ACHN (cell line): ENCODE data around the gene RGPD3.
"Not testable (repeated sequence)": the region's sequence is repeated elsewhere in the genome, so short reads cannot be mapped to it uniquely, and the experiment has no call there.

Experiments
- DNase-seq: peaks from one replicate; pipeline ENCODE4 v3.0.0-alpha.2; 2015
- in situ Hi-C: cut with HindIII; loops from 2 replicates; pipeline ENCODE4 v1.10.0; 2017; ENCODE audit warnings: low sequenced_read_pairs, low pct_ligation_motif_present, low pct_unique_long_range_greater_than_20kb

The RGPD3 gene

GRCh38 chr2:106468107-106468506 lies at the start of gene RGPD3:
RGPD3 (minus strand) TSS chr2:106468413; CDS start chr2:106468288, 125 bp downstream.
- DNase-seq, in situ Hi-C loops: not testable (repeated sequence)

- DNase-seq = no peak
- in situ Hi-C loops = no loop called here
Observed at GRCh38 chr2:106517329-106517728, 49.1 kb upstream of the RGPD3 start.

- DNase-seq = no peak
- in situ Hi-C loops = no loop called here
Observed at GRCh38 chr2:106516864-106517263, 48.7 kb upstream of the RGPD3 start.

- in situ Hi-C loops = no loop called here
- DNase-seq = no peak
Observed at GRCh38 chr2:106516436-106516835, 48.2 kb upstream of the RGPD3 start.

DNA sequence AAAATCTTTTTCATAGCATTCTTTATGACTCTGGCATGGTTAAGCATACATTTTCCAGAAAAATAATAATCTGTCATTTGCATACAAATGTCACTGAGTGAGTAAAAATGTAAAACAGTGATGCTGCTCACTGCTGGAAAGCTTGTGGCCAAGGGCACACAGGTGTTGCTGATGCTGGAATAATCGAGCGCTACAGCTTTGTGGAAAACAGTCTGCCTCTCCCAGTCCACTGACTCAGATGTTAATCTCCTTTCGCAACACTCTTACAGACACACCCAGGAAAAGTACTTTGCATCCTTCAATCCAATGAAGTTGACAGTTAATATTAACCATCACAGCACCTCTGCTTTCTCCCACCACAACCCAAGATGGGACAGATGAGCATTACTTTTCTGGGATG lies 46.6 kb upstream of the RGPD3 start:
- in situ Hi-C loops, DNase-seq: not testable (repeated sequence)

GRCh38 chr2:106513391-106513790 lies 45.2 kb upstream of the RGPD3 start:
- in situ Hi-C loops = not testable (repeated sequence)

GRCh38 chr2:106511934-106512333 lies 43.7 kb upstream of the RGPD3 start:
- DNase-seq, in situ Hi-C loops: not testable (repeated sequence)

More at GRCh38 chr2:106513391-106513790, 45.2 kb upstream of the RGPD3 start:
- not testable (repeated sequence) for DNase-seq

DNA sequence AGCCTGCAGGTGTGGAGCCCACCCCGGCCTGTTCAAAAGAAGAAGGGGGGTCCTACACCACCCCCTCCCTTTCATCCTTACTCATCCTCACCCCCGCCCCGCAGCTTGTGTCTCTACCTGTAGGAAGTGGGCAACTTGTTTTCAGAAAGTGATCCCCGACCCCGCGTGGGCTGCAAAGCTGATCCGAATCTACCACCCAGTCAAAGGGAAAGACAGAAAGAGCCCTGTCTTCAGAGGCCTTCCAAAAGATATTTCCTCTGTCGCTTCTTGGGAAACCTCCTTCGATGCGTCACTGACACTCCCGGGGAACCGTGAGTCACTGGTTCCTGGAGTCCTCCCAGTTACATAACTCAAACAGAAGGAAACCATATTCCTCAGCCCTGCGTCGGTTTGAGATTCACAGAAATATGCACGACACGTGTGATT lies 43.3 kb upstream of the RGPD3 start:
- DNase-seq = peak; percentile 70
- in situ Hi-C loops = not testable (repeated sequence)

DNA sequence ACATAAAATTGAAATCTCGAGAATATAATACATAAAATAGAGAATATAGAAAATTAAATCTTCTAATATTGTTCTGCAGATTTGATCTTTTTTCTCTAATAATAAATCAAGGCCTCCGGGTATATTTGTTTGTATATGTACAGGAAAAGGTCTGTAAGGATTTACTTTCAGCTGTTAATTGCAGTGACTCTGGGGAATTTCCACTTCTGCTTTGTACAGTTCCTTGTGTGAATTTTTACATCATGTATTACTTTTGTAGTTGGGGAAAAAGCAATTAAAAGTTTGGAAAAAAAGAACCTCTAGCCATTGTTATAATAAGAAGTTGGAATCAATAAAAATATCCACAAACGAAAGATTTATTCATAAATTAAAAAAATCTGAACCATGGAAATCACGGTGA lies 42.6 kb upstream of the RGPD3 start:
- DNase-seq, in situ Hi-C loops: not testable (repeated sequence)

- DNase-seq, in situ Hi-C loops: not testable (repeated sequence)
Observed at GRCh38 chr2:106509374-106509770, 41.2 kb upstream of the RGPD3 start.

GRCh38 chr2:106508660-106509373 lies 40.6 kb upstream of the RGPD3 start:
- in situ Hi-C loops, DNase-seq: not testable (repeated sequence)

DNA sequence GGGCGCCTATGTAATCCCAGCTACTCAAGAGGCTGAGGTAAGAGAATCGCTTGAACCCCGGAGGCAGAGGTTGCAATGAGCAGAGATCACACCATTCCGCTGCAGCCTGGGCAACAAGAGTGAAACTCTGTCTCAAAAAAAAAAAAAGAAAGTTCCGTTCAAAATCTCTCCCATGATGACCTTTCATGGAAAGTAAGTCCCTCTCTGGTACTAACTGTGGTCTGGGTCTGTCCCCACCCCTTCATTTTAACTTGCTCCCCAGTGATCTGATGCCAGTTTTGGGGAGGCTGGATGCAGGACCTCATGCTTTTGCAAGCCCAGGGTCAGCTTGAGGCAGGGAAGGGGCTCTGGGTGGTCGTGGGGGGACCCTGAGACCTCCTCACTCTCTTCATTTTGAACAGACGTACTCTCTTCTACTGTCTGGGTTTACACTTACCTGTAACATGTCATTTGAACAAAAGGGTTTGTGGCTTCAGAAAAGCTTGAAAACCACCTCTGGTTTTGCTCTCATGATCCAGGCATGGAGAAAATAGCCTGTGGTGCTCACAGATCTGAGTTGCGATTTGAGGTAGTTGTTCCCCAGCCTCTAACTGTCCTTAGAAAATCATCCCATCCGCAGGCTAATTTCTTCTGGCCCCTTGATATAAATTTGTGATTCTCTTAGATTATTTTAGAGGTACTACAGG lies 37.9 kb upstream of the RGPD3 start:
- in situ Hi-C loops, DNase-seq: not testable (repeated sequence)

GRCh38 chr2:106504787-106505186 lies 36.6 kb upstream of the RGPD3 start:
- in situ Hi-C loops, DNase-seq: not testable (repeated sequence)

- in situ Hi-C loops = not testable (repeated sequence)
Observed at GRCh38 chr2:106504192-106504591, 36.0 kb upstream of the RGPD3 start.

DNA sequence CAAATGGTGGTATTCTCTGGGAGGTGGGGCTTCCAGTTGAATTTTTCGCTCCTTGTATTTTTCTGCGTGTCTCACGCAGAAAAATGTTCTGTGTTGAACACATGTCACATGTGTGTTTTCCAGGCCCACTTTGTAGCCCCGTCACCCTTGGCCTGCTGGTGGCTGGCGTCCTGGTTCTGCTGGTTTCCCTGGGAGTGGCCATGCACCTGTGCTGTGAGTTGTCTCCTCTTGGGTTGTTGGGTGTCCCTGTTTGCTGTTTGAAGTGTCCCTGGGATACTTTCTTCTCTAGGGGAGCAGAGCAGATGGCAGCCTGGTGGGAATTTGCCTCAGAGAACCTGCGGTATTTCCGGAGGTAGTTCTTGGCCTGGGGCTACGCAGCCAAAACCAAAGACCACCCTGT lies 34.1 kb upstream of the RGPD3 start:
- DNase-seq, in situ Hi-C loops: not testable (repeated sequence)

More at GRCh38 chr2:106504192-106504591, 36.0 kb upstream of the RGPD3 start:
- not testable (repeated sequence) for DNase-seq

GRCh38 chr2:106500350-106500749 lies 32.1 kb upstream of the RGPD3 start:
- DNase-seq, in situ Hi-C loops: not testable (repeated sequence)

DNA sequence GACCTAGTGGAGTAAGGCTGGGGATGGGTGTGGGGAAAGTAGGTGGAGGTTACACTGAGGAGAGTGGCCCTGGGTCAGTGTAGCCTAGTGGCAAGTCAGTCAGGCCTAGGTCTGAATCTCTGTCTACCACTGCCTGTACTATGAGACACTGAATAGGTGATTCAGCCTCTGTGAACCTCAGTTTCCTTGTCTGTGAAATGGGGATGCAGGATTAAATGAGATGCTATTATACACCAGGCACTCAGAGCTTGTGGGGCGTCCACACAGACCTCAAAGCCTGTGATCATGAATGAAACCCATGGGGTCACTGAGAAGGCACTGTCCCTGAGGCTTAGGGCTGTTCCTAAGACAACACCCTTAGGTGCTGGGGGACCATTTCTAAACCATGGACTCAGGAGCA lies 30.3 kb upstream of the RGPD3 start:
- DNase-seq, in situ Hi-C loops: not testable (repeated sequence)

DNA sequence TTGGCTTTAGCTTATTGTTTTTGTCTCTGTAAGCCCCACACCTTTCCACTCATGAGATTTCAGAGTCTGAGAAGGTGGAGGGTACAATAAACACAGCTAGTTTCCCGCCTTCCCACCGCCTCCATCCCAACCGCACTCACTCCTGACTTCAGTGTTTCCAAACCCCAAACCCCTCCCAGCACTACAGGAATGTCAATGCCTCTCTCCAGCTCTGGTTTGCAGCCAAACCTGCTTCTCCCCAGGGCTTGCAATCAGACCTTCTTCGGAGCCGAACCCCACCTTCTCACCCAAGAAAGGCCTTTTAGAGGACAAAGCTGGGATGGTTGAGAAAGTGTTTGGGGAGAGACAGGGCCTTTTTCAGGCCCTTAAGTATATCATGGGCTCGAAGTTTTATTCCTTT lies 24.7 kb upstream of the RGPD3 start:
- DNase-seq, in situ Hi-C loops: not testable (repeated sequence)

- in situ Hi-C loops, DNase-seq: not testable (repeated sequence)
Observed at GRCh38 chr2:106492399-106492798, 24.2 kb upstream of the RGPD3 start.
